ENCODE measurements around the gene IGLL1.

Gene IGLL1

GRCh38 chr22:23530766-23531282, 49.3 kb downstream of the IGLL1 start:
- no peak for DNase-seq (ENCODE audit: low spot score)
- no peak for FAIRE-seq

- no peak for FAIRE-seq
Measured at GRCh38 chr22:23530106-23530505, 50.0 kb downstream of the IGLL1 start.

GRCh38 chr22:23529166-23530103, 50.7 kb downstream of the IGLL1 start:
- DNase-seq (ENCODE audit: low spot score) (no peak), FAIRE-seq (peak; percentile 59)

More at GRCh38 chr22:23530106-23530505, 50.0 kb downstream of the IGLL1 start:
- no peak for DNase-seq (ENCODE audit: low spot score)

GRCh38 chr22:23527971-23528740, 51.9 kb downstream of the IGLL1 start:
- DNase-seq (ENCODE audit: low spot score) (no peak), FAIRE-seq (no peak)

- FAIRE-seq (peak; percentile 62), DNase-seq (ENCODE audit: low spot score) (no peak)
Measured at GRCh38 chr22:23526596-23527316, 53.3 kb downstream of the IGLL1 start.

- FAIRE-seq: no peak
- no peak for DNase-seq (ENCODE audit: low spot score)
Measured at GRCh38 chr22:23525510-23525909, 54.6 kb downstream of the IGLL1 start.

GRCh38 chr22:23524226-23524625, 55.9 kb downstream of the IGLL1 start:
- peak; percentile 66 for FAIRE-seq
- DNase-seq (ENCODE audit: low spot score): no peak

GRCh38 chr22:23523713-23524112, 56.4 kb downstream of the IGLL1 start:
- FAIRE-seq (no peak), DNase-seq (ENCODE audit: low spot score) (no peak)
